Heart right ventricle (tissue), 16 donors: ENCODE measurements around the gene DALRD3. TPM values are rescaled to one million over a fixed set of nuclear protein-coding genes. Genes with fewer than 3 reads are reported as not detected.

ENCODE experiments used
- ATAC-seq, 8 donors: fragments of 200-7000 bp; cut with Tn5 transposase; one replicate each; pipeline ENCODE4 v1.9.1; 2020; ENCODE audit warnings: mild to moderate bottlenecking in 8 of 8, moderate library complexity in 8 of 8, moderate number of reproducible peaks in 1 of 8
- DNase-seq, 2 donors: peaks; one replicate each; pipeline ENCODE4 v3.0.0-alpha.2; 2020
- H3K27ac ChIP-seq, 10 donors: fragments of 200-600 bp; sonication (generic) in 2 of 10; one replicate each; pipeline versions ENCODE4 v1.5.0 to v1.8.0; 2020 to 2022; ENCODE audit warnings: mild to moderate bottlenecking in 3 of 10
- H3K27me3 ChIP-seq, 7 donors: fragments of 200-600 bp; one replicate each; pipeline ENCODE4 v1.8.0; 2021 to 2022; ENCODE audit warnings: mild to moderate bottlenecking in 2 of 7
- H3K36me3 ChIP-seq, 9 donors: fragments of 200-600 bp; sonication (generic) in 1 of 9; one replicate each; pipeline versions ENCODE4 v1.5.0 to v1.8.0; 2020 to 2022; ENCODE audit warnings: mild to moderate bottlenecking in 2 of 9
- H3K4me1 ChIP-seq, 9 donors: fragments of 200-600 bp; sonication (generic) in 1 of 9; one replicate each; pipeline versions ENCODE4 v1.5.0 to v1.8.0; 2020 to 2022; ENCODE audit warnings: mild to moderate bottlenecking in 4 of 9
- H3K4me3 ChIP-seq, 10 donors: fragments of 200-600 bp; sonication (generic) in 2 of 10; one replicate each; pipeline versions ENCODE4 v1.5.0 to v1.8.0; 2020 to 2022; ENCODE audit warnings: mild to moderate bottlenecking in 7 of 10, moderate library complexity in 2 of 10
- H3K9me3 ChIP-seq, 11 donors: fragments of 200-600 bp in 10 of 11; sonication (generic) in 2 of 11; one replicate each; pipeline versions ENCODE4 v1.5.0 to v1.8.0; 2013 to 2022; ENCODE audit warnings: mild to moderate bottlenecking in 2 of 11, control low read depth in 1 of 11, moderate library complexity in 1 of 11
- WGBS, 2 donors: extraction: QIAGEN DNeasy Blood & Tissue Kit; methylation state at CpG; one replicate each; pipeline ENCODE4 v1.1.7; 2013; ENCODE audit warnings: inconsistent platforms in 1 of 2; 5-methylcytosine and 5-hydroxymethylcytosine counted together
- intact Hi-C, 10 donors: fragments of 100-400 bp; cut with DNase I; formaldehyde crosslinking; loops; one replicate each; pipeline versions ENCODE4 v1.11.1 to v1.14.2; 2022
- polyA plus RNA-seq, 2 donors: library from polyadenylated mRNA; stranded (reverse); fragments of 200-250 nt; gene quantifications; one replicate each; pipeline ENCODE4 v1.2.3, GENCODE V29; 2013
- total RNA-seq, 10 donors: library from RNA; stranded (reverse); fragmentation: NEBNext Ultra II Directional in 3 of 10; extraction: Animal tissue kit (Norgen Biotek cat#: 25700) in 3 of 10; gene quantifications; one replicate each; pipeline versions ENCODE4 v1.2.1 to v1.2.4, GENCODE V29; 2021 to 2023
- TF ChIP-seq, protein P1 (sequence below), 9 donors: fragments of 200-600 bp; sonication (generic) in 2 of 9; IDR thresholded peaks; one replicate each; pipeline versions ENCODE4 v1.5.0 to v1.8.0; 2021 to 2022; ENCODE audit warnings: antibody characterized with exemption in 9 of 9, mild to moderate bottlenecking in 5 of 9, moderate library complexity in 1 of 9
- donor health status: Arrhythmogenic right ventricular cardiomyopathy.
- donor health status: ischemic (EF 13 %, LVEDD 7.1; RV severe dilation, severe dysfunction).
- donor health status: healthy with polysubstance abuse.
- donor health status: DM: no; HTN: yes; CAD: no.
- donor health status: DM: no; HTN: no; CAD: no.
- donor health status: ischemic (EF 25% LVEDD 6.9; RV normal size, moderate dysfunction).
- donor health status: ischemic (EF 25% LVEDD 5.7; RV mildly dilated, moderate dysfunction).
- donor health status: healthy.
- donor health status: DM: yes; HTN: yes; CAD: no.
- donor health status: Ischemic cardiomyopathy.
- donor health status: ischemic (EF 35%, LVEDD 5.7; RV mildly dilated, moderate dysfunction).
- donor health status: nonischemic (EF 11% LVEDD 7.7; RV severe dilation, severe dysfunction).
- donor health status: DM: yes; HTN: yes; CAD: no.
- donor health status: PGD.
- donor health status: ischemic (EF 29% LVEDD 5.4; RV normal size, mild dysfunction).
- donor health status: nonischemic (EF 23%, LVEDD 6.1; RV moderate dilation, normal function).

DALRD3 gene
- total and polyA plus RNA-seq, 12 donors: 7.6 to 17.8 (median 14.8) TPM

- Histone ChIP-seq H3K27me3 (no peaks in the 10 kb centered on the region), H3K9me3 (no peaks in the 10 kb centered on the region), H3K27ac (peak overlapping the region; percentile 80 to 97 (median 92)), H3K36me3 (peaks cover 0 to 37% (median 0%) of the 10 kb centered on the region in 9 donors), H3K4me1 (peaks cover 8 to 39% (median 26%) of the 10 kb centered on the region in 9 donors), H3K4me3 (peak overlapping the region; percentile 55 to 93 (median 72))
- TF ChIP-seq, protein P1, sequence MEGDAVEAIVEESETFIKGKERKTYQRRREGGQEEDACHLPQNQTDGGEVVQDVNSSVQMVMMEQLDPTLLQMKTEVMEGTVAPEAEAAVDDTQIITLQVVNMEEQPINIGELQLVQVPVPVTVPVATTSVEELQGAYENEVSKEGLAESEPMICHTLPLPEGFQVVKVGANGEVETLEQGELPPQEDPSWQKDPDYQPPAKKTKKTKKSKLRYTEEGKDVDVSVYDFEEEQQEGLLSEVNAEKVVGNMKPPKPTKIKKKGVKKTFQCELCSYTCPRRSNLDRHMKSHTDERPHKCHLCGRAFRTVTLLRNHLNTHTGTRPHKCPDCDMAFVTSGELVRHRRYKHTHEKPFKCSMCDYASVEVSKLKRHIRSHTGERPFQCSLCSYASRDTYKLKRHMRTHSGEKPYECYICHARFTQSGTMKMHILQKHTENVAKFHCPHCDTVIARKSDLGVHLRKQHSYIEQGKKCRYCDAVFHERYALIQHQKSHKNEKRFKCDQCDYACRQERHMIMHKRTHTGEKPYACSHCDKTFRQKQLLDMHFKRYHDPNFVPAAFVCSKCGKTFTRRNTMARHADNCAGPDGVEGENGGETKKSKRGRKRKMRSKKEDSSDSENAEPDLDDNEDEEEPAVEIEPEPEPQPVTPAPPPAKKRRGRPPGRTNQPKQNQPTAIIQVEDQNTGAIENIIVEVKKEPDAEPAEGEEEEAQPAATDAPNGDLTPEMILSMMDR (IDR thresholded peaks at IDR 0.05): no peak
- peak; percentile 86 to 91 for DNase-seq
- peak; percentile 77 to 84 (median 80) for ATAC-seq
- 15 to 17% methylated on average over 38 to 41 of the region's 41 CpGs for WGBS, 2 donors
- intact Hi-C loops: no loop called here
These were observed 10.4 kb downstream of the DALRD3 start for GRCh38 chr3:49007771-49008528.

DNA sequence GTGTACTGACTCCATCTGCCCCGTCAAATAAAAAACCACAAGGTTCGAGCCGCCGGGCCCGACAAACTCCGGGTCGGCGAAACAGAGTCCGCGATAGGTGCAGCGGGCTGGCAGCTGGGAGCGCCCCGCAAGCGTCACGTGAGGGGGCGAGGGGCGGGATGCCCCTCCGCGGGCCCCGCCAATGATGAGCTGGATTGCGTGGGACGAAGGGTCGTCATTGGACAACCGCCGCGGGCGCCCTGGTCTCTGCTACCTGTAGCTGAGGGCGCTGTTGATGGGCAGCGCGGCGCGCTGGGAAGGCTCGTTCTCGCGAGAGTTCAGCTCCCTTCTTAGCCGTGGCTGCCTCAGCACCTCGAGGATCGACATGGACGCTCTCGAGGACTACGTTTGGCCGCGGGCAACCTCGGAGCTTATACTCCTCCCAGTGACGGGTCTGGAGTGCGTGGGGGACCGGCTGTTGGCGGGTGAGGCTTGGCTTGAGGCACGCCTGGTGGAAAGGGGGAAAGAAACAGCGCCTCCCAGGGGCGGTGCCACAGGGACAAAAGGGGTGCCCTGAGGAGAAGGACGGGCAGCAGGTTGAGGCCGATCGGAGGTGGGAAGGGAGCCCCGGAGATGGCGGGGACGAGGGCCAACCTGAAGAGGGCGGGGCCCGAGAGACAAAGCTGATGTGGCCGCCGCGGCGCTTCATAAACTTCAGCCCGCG, 11.2 kb downstream of the DALRD3 start, which contains the start of gene WDR6:
TSS of gene WDR6 (plus strand) at position 324 of the 703 bp plus-strand sequence. CDS start at position 365, 41 bp downstream.
- Histone ChIP-seq H3K27me3 (no peaks in the 10 kb centered on the region), H3K27ac (peak within 1 kb of the TSS; percentile 80 to 97 (median 92)), H3K4me3 (peak within 1 kb of the TSS; percentile 55 to 93 (median 72)), H3K9me3 (no peaks in the 10 kb centered on the region), H3K36me3 (peaks cover 0 to 31% (median 0%) of the 10 kb centered on the region in 9 donors), H3K4me1 (peaks cover 4 to 32% (median 19%) of the 10 kb centered on the region in 9 donors)
- intact Hi-C loops: no loop called here
- peak; percentile 91 to 96 (median 93) for ATAC-seq
- peak; percentile 96 to 97 for DNase-seq
- WGBS, 2 donors: 0% methylated on average over 64 to 65 of the region's 65 CpGs
- TF ChIP-seq, protein P1 (IDR thresholded peaks at IDR 0.05): peak in 8 of 9 donors; percentile 9 to 70 (median 53)

DNA sequence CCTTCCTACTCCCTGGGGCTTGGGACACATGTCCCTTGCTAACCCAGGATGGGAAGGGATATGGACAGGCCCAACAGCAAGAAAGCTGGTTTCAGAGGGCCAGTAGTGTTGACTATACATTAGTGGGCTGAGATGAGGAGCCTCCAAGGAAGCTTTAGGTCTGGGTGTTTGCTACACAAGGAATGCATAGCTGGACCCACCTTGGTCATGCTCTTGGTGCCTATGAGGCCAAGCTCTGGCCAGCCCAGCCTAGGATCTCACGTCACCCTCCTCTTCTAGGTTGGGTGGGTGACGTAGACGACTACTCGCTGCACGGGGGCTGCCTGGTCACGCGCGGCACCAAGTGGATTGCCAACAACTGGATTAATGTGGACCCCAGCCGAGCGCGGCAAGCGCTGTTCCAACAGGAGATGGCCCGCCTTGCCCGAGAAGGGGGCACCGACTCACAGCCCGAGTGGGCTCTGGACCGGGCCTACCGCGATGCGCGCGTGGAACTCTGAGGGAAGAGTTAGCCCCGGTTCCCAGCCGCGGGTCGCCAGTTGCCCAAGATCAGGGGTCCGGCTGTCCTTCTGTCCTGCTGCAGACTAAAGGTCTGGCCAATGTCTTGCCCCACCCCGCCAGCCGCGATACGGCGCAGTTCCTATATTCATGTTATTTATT, 11.8 kb downstream of the DALRD3 start:
- Histone ChIP-seq H3K4me1 (peaks cover 4 to 27% (median 16%) of the 10 kb centered on the region in 9 donors), H3K27ac (peak overlapping the region; percentile 80 to 97 (median 92)), H3K36me3 (peaks cover 0 to 28% (median 0%) of the 10 kb centered on the region in 9 donors), H3K4me3 (peak overlapping the region; percentile 55 to 93 (median 72)), H3K27me3 (no peaks in the 10 kb centered on the region), H3K9me3 (no peaks in the 10 kb centered on the region)
- ATAC-seq: peak; percentile 1 to 43 (median 14)
- TF ChIP-seq, protein P1 (IDR thresholded peaks at IDR 0.05): no peak
- intact Hi-C loops: no loop called here
- WGBS, 2 donors: 1 to 4% methylated on average over 32 of the region's 32 CpGs
- peak; percentile 23 to 44 for DNase-seq

- no peaks in the 10 kb centered on the region for H3K27me3 ChIP-seq
- H3K27ac ChIP-seq: peak overlapping the region in 6 of 10 donors; percentile 80 to 97 (median 92)
- intact Hi-C loops: no loop called here
- H3K4me3 ChIP-seq: peak overlapping the region in 8 of 10 donors; percentile 55 to 93 (median 72)
- no peaks in the 10 kb centered on the region for H3K9me3 ChIP-seq
- WGBS, 2 donors: 95 to 97% methylated on average over 5 of the region's 5 CpGs
- peaks cover 4 to 27% (median 16%) of the 10 kb centered on the region in 9 donors for H3K4me1 ChIP-seq
- DNase-seq (no peak), ATAC-seq (no peak)
- TF ChIP-seq, protein P1 (IDR thresholded peaks at IDR 0.05): no peak
- peaks cover 0 to 22% (median 0%) of the 10 kb centered on the region in 9 donors for H3K36me3 ChIP-seq
These were observed 12.4 kb downstream of the DALRD3 start for GRCh38 chr3:49005998-49006397.
